ENCODE results near the gene VASN. TPM values are rescaled to one million over a fixed set of nuclear protein-coding genes. Genes with fewer than 3 reads are reported as not detected.
A peak's percentile ranks its signal among the peaks of the same experiment; 100 is the strongest.
"Not testable (repeated sequence)": the region's sequence is repeated elsewhere in the genome, so short reads cannot be mapped to it uniquely, and the experiment has no call there.

VASN gene
- polyA plus RNA-seq, 1 experiment, result 19.1 TPM

- Histone ChIP-seq H3K4me3 (ENCODE audit: low read depth, low read length) (no peak overlapping the region), H3K9me3 (ENCODE audit: control insufficient read depth, insufficient read depth, low read length) (no peaks in the 10 kb centered on the region; the same call in 1 of the 2 replicates), H3K27ac (ENCODE audit: low read depth, low read length) (no peak overlapping the region), H3K27me3 (ENCODE audit: control insufficient read depth, insufficient read depth, low read length) (no peaks in the 10 kb centered on the region)
- CTCF ChIA-PET, result interaction anchor here (2.5 to 2.6 kb wide), 2 partner anchors 24 to 133 kb away, joined by 8 to 15 read pairs; no protein-coding TSS in a partner anchor
- POLR2A ChIA-PET, result no interaction called here
- DNase-seq (ENCODE audit: low read depth, low spot score), result no peak
- TF ChIP-seq, protein P1, sequence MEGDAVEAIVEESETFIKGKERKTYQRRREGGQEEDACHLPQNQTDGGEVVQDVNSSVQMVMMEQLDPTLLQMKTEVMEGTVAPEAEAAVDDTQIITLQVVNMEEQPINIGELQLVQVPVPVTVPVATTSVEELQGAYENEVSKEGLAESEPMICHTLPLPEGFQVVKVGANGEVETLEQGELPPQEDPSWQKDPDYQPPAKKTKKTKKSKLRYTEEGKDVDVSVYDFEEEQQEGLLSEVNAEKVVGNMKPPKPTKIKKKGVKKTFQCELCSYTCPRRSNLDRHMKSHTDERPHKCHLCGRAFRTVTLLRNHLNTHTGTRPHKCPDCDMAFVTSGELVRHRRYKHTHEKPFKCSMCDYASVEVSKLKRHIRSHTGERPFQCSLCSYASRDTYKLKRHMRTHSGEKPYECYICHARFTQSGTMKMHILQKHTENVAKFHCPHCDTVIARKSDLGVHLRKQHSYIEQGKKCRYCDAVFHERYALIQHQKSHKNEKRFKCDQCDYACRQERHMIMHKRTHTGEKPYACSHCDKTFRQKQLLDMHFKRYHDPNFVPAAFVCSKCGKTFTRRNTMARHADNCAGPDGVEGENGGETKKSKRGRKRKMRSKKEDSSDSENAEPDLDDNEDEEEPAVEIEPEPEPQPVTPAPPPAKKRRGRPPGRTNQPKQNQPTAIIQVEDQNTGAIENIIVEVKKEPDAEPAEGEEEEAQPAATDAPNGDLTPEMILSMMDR (IDR thresholded peaks at IDR 0.05; ENCODE audit: low read depth, low read length), result no peak
These were observed 38.4 kb upstream of the VASN start for GRCh38 chr16:4333308-4333638.

- CTCF ChIA-PET, result interaction anchor here (2.1 kb wide), 1 partner anchor 134 kb away, joined by 6 read pairs; no protein-coding TSS in a partner anchor
- DNase-seq (ENCODE audit: low read depth, low spot score); H3K9me3 ChIP-seq (ENCODE audit: control insufficient read depth, insufficient read depth, low read length); POLR2A ChIA-PET; H3K27ac ChIP-seq (ENCODE audit: low read depth, low read length); H3K4me3 ChIP-seq (ENCODE audit: low read depth, low read length); H3K27me3 ChIP-seq (ENCODE audit: control insufficient read depth, insufficient read depth, low read length): not testable (repeated sequence)
These were observed 37.9 kb upstream of the VASN start for GRCh38 chr16:4333714-4334113.

DNA sequence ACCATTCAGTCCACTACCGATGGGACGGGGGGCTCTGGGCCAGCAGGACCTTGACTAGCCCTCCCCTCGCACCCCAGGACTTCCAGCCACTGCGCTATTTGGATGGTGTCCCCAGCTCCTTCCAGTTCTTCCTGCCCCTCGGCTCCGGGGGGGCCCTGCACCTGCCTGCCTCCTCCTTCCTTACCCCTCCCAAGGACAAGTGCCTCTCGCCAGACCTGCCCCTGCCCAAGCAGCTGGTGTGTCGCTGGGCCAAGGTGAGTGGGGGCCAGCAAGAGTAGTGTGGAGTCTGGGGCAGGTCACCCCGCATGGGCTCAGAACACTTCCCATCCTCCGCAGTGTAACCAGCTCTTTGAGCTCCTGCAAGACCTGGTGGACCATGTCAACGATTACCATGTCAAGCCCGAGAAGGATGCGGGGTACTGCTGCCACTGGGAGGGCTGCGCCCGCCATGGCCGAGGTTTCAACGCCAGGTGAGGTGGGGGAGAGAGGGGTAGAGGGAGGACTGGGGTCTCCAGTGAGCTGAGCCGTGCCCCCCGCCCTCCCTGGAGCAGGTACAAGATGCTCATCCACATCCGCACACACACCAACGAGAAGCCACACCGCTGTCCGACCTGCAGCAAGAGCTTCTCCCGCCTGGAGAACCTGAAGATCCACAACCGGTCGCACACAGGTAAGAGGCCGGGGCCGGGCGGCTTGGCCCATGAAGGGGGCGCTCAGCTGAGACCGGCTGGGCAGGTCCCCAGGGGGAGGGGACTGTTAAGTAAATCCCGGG, 36.7 kb upstream of the VASN start:
- Histone ChIP-seq H3K4me3 (ENCODE audit: low read depth, low read length) (no peak overlapping the region), H3K27ac (ENCODE audit: low read depth, low read length) (no peak overlapping the region), H3K9me3 (ENCODE audit: control insufficient read depth, insufficient read depth, low read length) (no peaks in the 10 kb centered on the region; the same call in 1 of the 2 replicates), H3K27me3 (ENCODE audit: control insufficient read depth, insufficient read depth, low read length) (no peaks in the 10 kb centered on the region)
- ChIA-PET CTCF (interaction anchor here (0.9 to 2.1 kb wide), 4 partner anchors 46 to 135 kb away, joined by 3 to 6 read pairs (median 5); no protein-coding TSS in a partner anchor), POLR2A (no interaction called here)
- TF ChIP-seq, protein P1 (IDR thresholded peaks at IDR 0.05; ENCODE audit: low read depth, low read length), result no peak
- no peak for DNase-seq (ENCODE audit: low read depth, low spot score)

GRCh38 chr16:4336701-4337539, 34.7 kb upstream of the VASN start:
- H3K4me3 ChIP-seq (ENCODE audit: low read depth, low read length), result no peak overlapping the region
- TF ChIP-seq, protein P1 (IDR thresholded peaks at IDR 0.05; ENCODE audit: low read depth, low read length), result no peak
- ChIA-PET POLR2A (interaction anchor here (0.6 to 1.4 kb wide), 3 partner anchors 12 to 380 kb away, joined by 3 to 7 read pairs (median 5); partner anchors contain the start of gene TFAP4), CTCF (interaction anchor here (1.7 kb wide), 1 partner anchor 66 kb away, joined by 5 read pairs; no protein-coding TSS in a partner anchor)
- H3K27ac ChIP-seq (ENCODE audit: low read depth, low read length), result peak overlapping the region; percentile 11
- H3K27me3 ChIP-seq (ENCODE audit: control insufficient read depth, insufficient read depth, low read length), result no peaks in the 10 kb centered on the region
- no peaks in the 10 kb centered on the region; the same call in 1 of the 2 replicates for H3K9me3 ChIP-seq (ENCODE audit: control insufficient read depth, insufficient read depth, low read length)
- no peak for DNase-seq (ENCODE audit: low read depth, low spot score)

- TF ChIP-seq, protein P1 (IDR thresholded peaks at IDR 0.05; ENCODE audit: low read depth, low read length), result no peak
- Histone ChIP-seq H3K4me3 (ENCODE audit: low read depth, low read length) (no peak overlapping the region), H3K27me3 (ENCODE audit: control insufficient read depth, insufficient read depth, low read length) (no peaks in the 10 kb centered on the region), H3K9me3 (ENCODE audit: control insufficient read depth, insufficient read depth, low read length) (no peaks in the 10 kb centered on the region), H3K27ac (ENCODE audit: low read depth, low read length) (no peak overlapping the region)
- ChIA-PET POLR2A (interaction anchor here (0.6 to 1.4 kb wide), 3 partner anchors 11 to 380 kb away, joined by 3 to 7 read pairs (median 5); partner anchors contain the start of gene TFAP4), CTCF (interaction anchor here (1.2 to 2.9 kb wide), 2 partner anchors 7 to 64 kb away, joined by 4 to 21 read pairs; no protein-coding TSS in a partner anchor)
- no peak for DNase-seq (ENCODE audit: low read depth, low spot score)
These were observed 34.0 kb upstream of the VASN start for GRCh38 chr16:4337540-4338088.
